Measurements from ENCODE around the gene TFAP2D.

- no peak for TF ChIP-seq REST (IDR thresholded peaks at IDR 0.05; ENCODE audit: borderline replicate concordance)
- TF ChIP-seq MXI1 (conservative IDR thresholded peaks at IDR 0.05; ENCODE audit: poor library complexity, severe bottlenecking), result no peak
- no peak for TF ChIP-seq CTCF (IDR thresholded peaks at IDR 0.05; ENCODE audit: poor library complexity, severe bottlenecking)
- TF ChIP-seq EZH2 (IDR thresholded peaks at IDR 0.05; ENCODE audit: borderline replicate concordance, insufficient read depth, low read length, poor library complexity, severe bottlenecking), result no peak
- no peak for TF ChIP-seq RAD21 (conservative IDR thresholded peaks at IDR 0.05)
- TF ChIP-seq EP300 (conservative IDR thresholded peaks at IDR 0.05; ENCODE audit: poor library complexity, severe bottlenecking), result no peak
Observed at GRCh38 chr6:50666089-50666488, 47.2 kb upstream of the TFAP2D start.

All from neural cell (in vitro differentiated cells).